IPS-NIHi11 (cell line): ENCODE measurements around the gene FBXL15.
A peak's percentile ranks its signal among the peaks of the same experiment; 100 is the strongest.

Source experiments
- DNase-seq: peaks from one replicate; pipeline ENCODE4 v3.0.0; 2012; ENCODE audit warnings: mixed read lengths, low spot score

The FBXL15 gene

GRCh38 chr10:102457591-102458150, 37.0 kb downstream of the FBXL15 start:
- no peak for DNase-seq

GRCh38 chr10:102458656-102459055, 38.0 kb downstream of the FBXL15 start:
- DNase-seq = no peak

DNA sequence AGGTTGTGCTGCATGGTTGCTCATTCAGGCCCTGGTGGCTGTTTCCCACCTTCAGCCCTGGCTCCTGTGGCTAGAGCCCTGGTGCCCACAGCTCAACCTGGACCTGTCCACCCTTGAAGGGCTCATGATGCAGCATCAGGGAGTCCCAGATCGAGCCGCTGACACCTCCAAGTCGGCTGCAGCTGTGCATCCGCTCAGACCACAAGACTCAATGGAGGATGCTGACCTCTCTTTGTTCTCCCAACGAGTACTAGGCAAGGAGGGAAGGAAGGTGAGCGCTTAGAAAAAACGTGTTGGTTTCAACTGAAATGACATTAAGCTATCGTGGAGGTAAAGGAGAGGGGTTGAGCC, 40.2 kb downstream of the FBXL15 start:
- DNase-seq = no peak

GRCh38 chr10:102461187-102462054, 40.8 kb downstream of the FBXL15 start:
- peak; percentile 100 for DNase-seq

GRCh38 chr10:102462512-102463054, 41.9 kb downstream of the FBXL15 start:
- no peak for DNase-seq

DNA sequence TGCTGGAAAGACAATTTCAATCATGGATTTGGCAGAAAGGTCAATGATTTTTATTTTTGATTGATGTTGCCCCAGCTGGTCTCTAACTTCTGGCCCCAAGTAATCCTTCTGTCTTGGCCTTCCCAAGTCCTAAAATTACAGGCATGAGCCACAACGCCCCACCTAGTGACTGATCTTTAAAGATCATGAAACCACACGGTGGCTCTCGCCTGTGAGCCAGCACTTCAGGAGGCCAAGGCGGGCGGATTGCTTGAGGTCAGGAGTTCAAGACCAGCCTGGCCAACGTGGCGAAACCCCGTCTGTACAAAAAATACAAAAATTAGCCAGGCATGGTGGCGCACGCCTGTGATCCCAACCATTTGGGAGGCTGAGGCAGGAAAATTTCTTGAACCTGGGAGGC, 43.3 kb downstream of the FBXL15 start:
- DNase-seq = no peak

DNA sequence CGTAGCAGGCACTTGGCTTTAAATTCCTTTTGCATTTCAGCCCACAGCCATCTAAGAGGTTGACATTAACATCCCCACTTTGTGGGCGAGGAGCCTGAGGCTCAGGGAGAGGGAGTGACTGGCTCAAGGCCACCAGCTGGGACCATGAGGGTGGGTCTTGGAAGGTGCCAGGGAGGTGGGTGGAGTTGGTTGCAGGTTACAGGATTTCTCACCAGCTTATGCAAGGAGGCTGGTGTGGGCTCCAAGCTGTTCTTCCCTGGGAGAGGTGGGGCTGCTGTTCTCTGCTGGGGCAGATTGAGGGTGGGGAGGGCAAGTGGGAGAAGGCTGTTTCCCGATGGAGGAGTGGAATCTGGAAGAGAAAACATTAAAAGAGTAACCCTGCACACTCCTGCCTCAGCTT, 44.8 kb downstream of the FBXL15 start:
- DNase-seq = no peak

DNA sequence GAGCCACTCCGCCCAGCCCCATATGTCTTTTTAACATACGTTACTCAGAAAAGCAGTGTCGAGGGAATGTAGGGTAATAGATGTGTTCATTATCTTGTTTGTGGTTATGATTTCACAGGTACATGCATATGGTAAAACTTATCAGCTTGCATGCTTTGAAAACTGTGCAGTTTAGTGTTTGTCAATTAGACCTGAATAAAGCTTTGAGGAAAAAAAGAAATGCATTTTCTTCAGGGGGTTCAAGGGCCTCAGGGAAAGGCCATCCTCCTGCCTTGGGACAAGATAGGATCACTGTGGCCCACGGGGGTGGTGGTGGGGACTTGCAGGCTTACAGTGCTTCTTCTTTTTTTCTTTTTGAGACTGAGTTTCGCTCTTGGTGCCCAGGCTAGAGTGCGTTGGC, 46.7 kb downstream of the FBXL15 start:
- no peak for DNase-seq

DNA sequence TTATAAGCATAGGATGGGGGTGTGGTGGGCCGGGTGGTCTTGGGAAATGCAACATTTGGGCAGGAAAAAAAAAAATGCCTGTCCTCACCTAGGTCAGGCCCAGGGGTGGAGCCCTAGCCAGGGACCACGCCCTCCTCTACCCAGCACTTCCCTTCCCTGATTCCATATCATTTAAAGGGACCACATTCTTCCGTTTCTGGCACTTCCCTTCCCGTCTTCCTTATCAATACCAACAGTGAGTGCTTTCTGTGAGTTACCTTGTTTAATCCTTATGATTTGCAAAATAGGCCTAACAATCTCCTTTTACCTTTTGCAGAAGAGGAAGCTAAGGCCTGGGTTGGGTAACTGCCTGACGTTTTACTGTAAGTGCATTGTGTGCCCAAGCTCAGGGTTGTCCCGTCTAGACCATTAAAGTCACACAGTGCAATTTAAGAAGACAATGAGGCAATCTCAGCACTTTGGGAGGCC, 47.4 kb downstream of the FBXL15 start:
- no peak for DNase-seq

DNA sequence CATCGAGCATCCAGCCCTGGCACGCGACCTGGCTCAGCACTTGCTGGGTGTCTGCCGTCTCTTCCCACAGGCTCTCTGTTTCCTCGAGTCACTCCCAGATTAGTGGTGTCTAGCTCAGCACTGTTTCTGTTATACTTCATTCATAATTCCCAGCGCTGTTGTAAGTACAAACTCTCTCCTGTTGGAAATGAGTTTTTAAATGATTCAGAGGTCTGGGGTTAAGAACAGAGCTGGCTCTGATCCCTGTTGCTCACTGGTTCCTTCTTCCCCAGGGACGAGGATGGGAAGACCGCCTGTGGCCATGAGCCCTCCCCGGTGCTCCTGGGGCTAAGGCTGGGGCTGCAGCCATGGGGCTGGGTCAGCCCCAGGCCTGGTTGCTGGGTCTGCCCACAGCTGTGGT, 48.0 kb downstream of the FBXL15 start:
- no peak for DNase-seq

DNA sequence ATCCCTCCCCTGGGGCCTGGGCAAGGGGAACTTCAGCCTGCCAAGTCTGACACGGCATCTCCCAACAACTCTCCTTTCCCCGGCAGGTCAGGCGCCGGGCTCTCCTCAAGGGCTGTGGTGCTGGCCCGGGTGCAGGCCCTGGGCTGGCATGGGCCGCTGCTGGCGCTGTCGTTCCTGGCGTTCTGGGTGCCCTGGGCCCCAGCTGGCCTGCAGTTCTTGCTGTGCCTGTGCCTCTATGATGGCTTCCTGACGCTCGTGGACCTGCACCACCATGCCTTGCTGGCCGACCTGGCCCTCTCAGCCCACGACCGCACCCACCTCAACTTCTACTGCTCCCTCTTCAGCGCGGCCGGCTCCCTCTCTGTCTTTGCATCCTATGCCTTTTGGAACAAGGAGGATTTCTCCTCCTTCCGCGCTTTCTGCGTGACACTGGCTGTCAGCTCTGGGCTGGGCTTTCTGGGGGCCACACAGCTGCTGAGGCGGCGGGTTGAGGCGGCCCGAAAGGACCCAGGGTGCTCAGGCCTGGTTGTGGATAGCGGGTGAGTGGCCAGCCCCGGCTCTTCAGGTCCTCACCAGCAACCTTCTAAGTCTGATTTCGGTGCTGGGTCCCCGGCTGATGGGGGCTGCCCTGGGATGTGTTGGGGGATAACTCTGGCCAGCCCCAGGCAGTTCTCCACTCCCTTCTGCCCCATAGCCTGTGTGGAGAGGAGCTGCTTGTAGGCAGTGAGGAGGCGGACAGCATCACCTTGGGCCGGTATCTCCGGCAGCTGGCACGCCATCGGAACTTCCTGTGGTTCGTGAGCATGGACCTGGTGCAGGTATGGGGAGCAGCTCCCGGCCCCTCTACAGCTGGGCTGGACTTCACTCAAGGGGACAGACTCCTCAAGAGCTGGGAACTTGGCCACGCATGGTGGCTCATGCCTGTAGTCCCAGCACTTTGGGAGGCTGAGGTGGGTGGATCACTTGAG, 50.2 kb downstream of the FBXL15 start:
- DNase-seq = no peak
